Transverse colon (tissue), 4 donors: ENCODE data around the gene CDCA5.

Experiments used
- CTCF ChIP-seq, 5 experiments: fragments of 200-600 bp in 3 of 5; fragments of 450-650 bp in 2 of 5; sonication (generic) in 3 of 5; IDR thresholded peaks; 1 replicate in 2 of 5; 2 replicates in 3 of 5; pipeline ENCODE4 v1.5.1; 2016 to 2017; ENCODE audit warnings: antibody characterized with exemption in 5 of 5, inconsistent platforms in 3 of 5, mild to moderate bottlenecking in 2 of 5, moderate library complexity in 1 of 5
- EP300 ChIP-seq: sonication (generic); formaldehyde crosslinking; IDR thresholded peaks from one replicate; pipeline ENCODE4 v1.6.1; 2017; ENCODE audit warnings: antibody characterized with exemption, low read depth
- POLR2A ChIP-seq: fragments of 450-650 bp; IDR thresholded peaks from one replicate; pipeline ENCODE4 v1.6.1; 2016; ENCODE audit warnings: antibody characterized with exemption, mild to moderate bottlenecking, moderate library complexity
- POLR2AphosphoS5 ChIP-seq, 3 donors: sonication (generic); formaldehyde crosslinking; IDR thresholded peaks; one replicate each; pipeline ENCODE4 v1.6.1; 2016; ENCODE audit warnings: antibody characterized with exemption in 3 of 3

- TF ChIP-seq CTCF (IDR thresholded peaks at IDR 0.05) (no peak), POLR2A (no peak), POLR2AphosphoS5 (IDR thresholded peaks at IDR 0.05) (no peak), EP300 (no peak)
Measured at GRCh38 chr11:65115361-65116082, 31.7 kb upstream of the CDCA5 start.
